Transverse colon (tissue), 3 donors: ENCODE data around the gene PIGN.

ENCODE experiments used
- CTCF ChIP-seq, 5 experiments: fragments of 200-600 bp in 3 of 5; fragments of 450-650 bp in 2 of 5; sonication (generic) in 3 of 5; IDR thresholded peaks; 1 replicate in 2 of 5; 2 replicates in 3 of 5; pipeline ENCODE4 v1.5.1; 2016 to 2017; ENCODE audit warnings: antibody characterized with exemption in 5 of 5, inconsistent platforms in 3 of 5, mild to moderate bottlenecking in 2 of 5, moderate library complexity in 1 of 5
- POLR2A ChIP-seq: fragments of 450-650 bp; IDR thresholded peaks from one replicate; pipeline ENCODE4 v1.6.1; 2016; ENCODE audit warnings: antibody characterized with exemption, mild to moderate bottlenecking, moderate library complexity

GRCh38 chr18:62037989-62038778 is 148.7 kb downstream of the PIGN start:
- TF ChIP-seq POLR2A (no peak), CTCF (IDR thresholded peaks at IDR 0.05) (no peak)
